HEK293T (cell line): Measurements from ENCODE around the gene PIEZO1.

Experiments
- CTCF ChIA-PET: fragments of 350-600 bp; formaldehyde crosslinking; extraction: SDS; loops from one replicate; lab custom pipeline; 2021; ENCODE audit warnings: antibody characterized with exemption, inconsistent platforms; lab: Yijun Ruan, JAX
- POLR2A ChIA-PET: fragments of 350-600 bp; formaldehyde crosslinking; extraction: SDS; loops from one replicate; lab custom pipeline; 2020; ENCODE audit warnings: antibody characterized with exemption, inconsistent platforms; lab: Yijun Ruan, JAX
- DNase-seq: peaks from one replicate; pipeline ENCODE4 v3.0.0; 2012; ENCODE audit warnings: mixed read lengths; ENCODE audit errors: extremely low spot score
- ARNT ChIP-seq: fragments of 450-650 bp; IDR thresholded peaks from 2 replicates; pipeline ENCODE4 v1.6.1; 2017; ENCODE audit warnings: mild to moderate bottlenecking
- BHLHE40 ChIP-seq: fragments of 450-650 bp; IDR thresholded peaks from 2 replicates; pipeline ENCODE4 v1.6.1; 2016; ENCODE audit warnings: mild to moderate bottlenecking, moderate library complexity, borderline replicate concordance
- CTBP1 ChIP-seq: fragments of 450-650 bp; IDR thresholded peaks from 2 replicates; pipeline ENCODE4 v1.6.1; 2016; ENCODE audit warnings: borderline replicate concordance
- ELF4 ChIP-seq: fragments of 450-650 bp; IDR thresholded peaks from 2 replicates; pipeline ENCODE4 v1.6.1; 2017; ENCODE audit warnings: antibody characterized with exemption
- FOXA1 ChIP-seq: fragments of 450-650 bp; IDR thresholded peaks from 2 replicates; pipeline ENCODE4 v1.6.1; 2016; ENCODE audit warnings: mild to moderate bottlenecking
- FOXK2 ChIP-seq: fragments of 450-650 bp; IDR thresholded peaks from 2 replicates; pipeline ENCODE4 v1.6.1; 2016; ENCODE audit warnings: mild to moderate bottlenecking
- FOXM1 ChIP-seq: fragments of 450-650 bp; IDR thresholded peaks from 2 replicates; pipeline ENCODE4 v1.6.1; 2017; ENCODE audit warnings: mild to moderate bottlenecking, borderline replicate concordance
- HDGF ChIP-seq: fragments of 450-650 bp; IDR thresholded peaks from 2 replicates; pipeline ENCODE4 v1.6.1; 2017; ENCODE audit warnings: antibody characterized with exemption, borderline replicate concordance
- L3MBTL2 ChIP-seq: fragments of 450-650 bp; conservative IDR thresholded peaks from 2 replicates; pipeline ENCODE4 v1.6.1; 2016; ENCODE audit warnings: mild to moderate bottlenecking
- LEF1 ChIP-seq: fragments of 450-650 bp; IDR thresholded peaks from 2 replicates; pipeline ENCODE4 v1.6.1; 2017; ENCODE audit warnings: mild to moderate bottlenecking, borderline replicate concordance
- NFRKB ChIP-seq: fragments of 450-650 bp; IDR thresholded peaks from 2 replicates; pipeline ENCODE4 v1.6.1; 2016; ENCODE audit warnings: mild to moderate bottlenecking, moderate library complexity
- SP1 ChIP-seq: fragments of 450-650 bp; IDR thresholded peaks from 2 replicates; pipeline ENCODE4 v1.6.1; 2017
- SUZ12 ChIP-seq: fragments of 450-650 bp; IDR thresholded peaks from 2 replicates; pipeline ENCODE4 v1.6.1; 2016; ENCODE audit warnings: mild to moderate bottlenecking
- TARDBP ChIP-seq: fragments of 450-650 bp; IDR thresholded peaks from 2 replicates; pipeline ENCODE4 v1.6.1; 2016
- ZNF384 ChIP-seq: fragments of 450-650 bp; IDR thresholded peaks from 2 replicates; pipeline ENCODE4 v1.6.1; 2016
- TF ChIP-seq, protein P1 (sequence below): fragments of 450-650 bp; IDR thresholded peaks from 2 replicates; pipeline ENCODE4 v1.6.1; 2016

The PIEZO1 gene

DNA sequence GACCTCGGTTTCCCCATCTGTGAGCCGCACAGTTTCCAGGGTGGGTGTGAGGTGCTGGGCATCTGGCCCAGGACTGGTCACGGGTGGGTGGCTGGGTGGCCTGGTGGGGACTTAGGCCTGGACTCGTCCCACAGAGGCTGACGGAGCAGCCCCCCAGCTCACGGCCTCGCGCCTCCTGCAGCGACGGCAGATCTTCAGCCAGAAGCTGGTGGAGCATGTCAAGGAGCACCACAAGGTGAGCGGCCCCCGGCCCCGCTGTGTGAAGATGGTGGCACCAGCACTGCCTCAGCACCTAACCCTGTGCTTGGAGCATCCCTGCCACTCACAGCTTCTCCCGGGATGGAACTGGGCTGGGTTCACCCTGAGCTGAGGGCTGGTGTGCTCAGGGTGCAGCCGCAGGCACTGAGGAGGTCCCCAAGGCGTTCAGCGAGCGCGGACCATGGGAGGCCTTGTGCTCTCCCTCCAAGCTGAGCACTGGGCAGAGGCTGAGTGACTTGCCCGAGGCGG, 20.9 kb upstream of the PIEZO1 start:
- ChIA-PET CTCF (no interaction called here), POLR2A (interaction anchor here (0.9 kb wide), 2 partner anchors 19 to 99 kb away, joined by 3 to 4 read pairs; no protein-coding TSS in a partner anchor)
- DNase-seq = no peak
- TF ChIP-seq FOXA1 (no peak), FOXK2 (no peak), NFRKB (no peak), ELF4 (no peak), HDGF (no peak), SUZ12 (no peak), FOXM1 (no peak), L3MBTL2 (no peak), LEF1 (no peak), TARDBP (no peak), SP1 (no peak), ZNF384 (no peak), CTBP1 (no peak)

DNA sequence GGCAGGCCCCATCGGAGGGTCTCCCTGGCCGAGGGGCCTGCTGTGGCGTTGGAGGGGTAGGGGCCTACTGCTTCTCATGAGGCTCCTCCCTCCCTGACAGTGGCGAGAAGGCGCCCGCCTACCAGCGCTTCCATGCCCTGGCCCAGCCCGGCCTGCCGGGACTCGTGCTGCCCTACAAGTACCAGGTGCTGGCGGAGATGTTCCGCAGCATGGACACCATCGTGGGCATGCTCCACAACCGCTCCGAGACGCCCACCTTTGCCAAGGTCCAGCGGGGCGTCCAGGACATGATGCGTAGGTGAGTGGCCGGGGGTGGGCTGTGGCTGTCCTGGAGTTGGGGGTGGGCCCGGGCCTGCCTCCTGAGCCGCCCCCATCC, 20.3 kb upstream of the PIEZO1 start:
- ChIA-PET CTCF (no interaction called here), POLR2A (interaction anchor here (1.1 to 1.2 kb wide), 2 partner anchors 18 to 36 kb away, joined by 3 to 5 read pairs; no protein-coding TSS in a partner anchor)
- DNase-seq = no peak
- TF ChIP-seq FOXA1 = no peak
- no peak for TF ChIP-seq TARDBP
- no peak for TF ChIP-seq L3MBTL2
- no peak for TF ChIP-seq BHLHE40
- no peak for TF ChIP-seq HDGF
- no peak for TF ChIP-seq NFRKB
- no peak for TF ChIP-seq FOXK2
- TF ChIP-seq SUZ12 = no peak
- TF ChIP-seq ZNF384 = no peak
- TF ChIP-seq, protein P1, sequence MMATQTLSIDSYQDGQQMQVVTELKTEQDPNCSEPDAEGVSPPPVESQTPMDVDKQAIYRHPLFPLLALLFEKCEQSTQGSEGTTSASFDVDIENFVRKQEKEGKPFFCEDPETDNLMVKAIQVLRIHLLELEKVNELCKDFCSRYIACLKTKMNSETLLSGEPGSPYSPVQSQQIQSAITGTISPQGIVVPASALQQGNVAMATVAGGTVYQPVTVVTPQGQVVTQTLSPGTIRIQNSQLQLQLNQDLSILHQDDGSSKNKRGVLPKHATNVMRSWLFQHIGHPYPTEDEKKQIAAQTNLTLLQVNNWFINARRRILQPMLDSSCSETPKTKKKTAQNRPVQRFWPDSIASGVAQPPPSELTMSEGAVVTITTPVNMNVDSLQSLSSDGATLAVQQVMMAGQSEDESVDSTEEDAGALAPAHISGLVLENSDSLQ = no peak
- TF ChIP-seq ELF4 = no peak
- no peak for TF ChIP-seq CTBP1
- TF ChIP-seq FOXM1 = no peak
- no peak for TF ChIP-seq ARNT
- no peak for TF ChIP-seq LEF1
- no peak for TF ChIP-seq SP1

DNA sequence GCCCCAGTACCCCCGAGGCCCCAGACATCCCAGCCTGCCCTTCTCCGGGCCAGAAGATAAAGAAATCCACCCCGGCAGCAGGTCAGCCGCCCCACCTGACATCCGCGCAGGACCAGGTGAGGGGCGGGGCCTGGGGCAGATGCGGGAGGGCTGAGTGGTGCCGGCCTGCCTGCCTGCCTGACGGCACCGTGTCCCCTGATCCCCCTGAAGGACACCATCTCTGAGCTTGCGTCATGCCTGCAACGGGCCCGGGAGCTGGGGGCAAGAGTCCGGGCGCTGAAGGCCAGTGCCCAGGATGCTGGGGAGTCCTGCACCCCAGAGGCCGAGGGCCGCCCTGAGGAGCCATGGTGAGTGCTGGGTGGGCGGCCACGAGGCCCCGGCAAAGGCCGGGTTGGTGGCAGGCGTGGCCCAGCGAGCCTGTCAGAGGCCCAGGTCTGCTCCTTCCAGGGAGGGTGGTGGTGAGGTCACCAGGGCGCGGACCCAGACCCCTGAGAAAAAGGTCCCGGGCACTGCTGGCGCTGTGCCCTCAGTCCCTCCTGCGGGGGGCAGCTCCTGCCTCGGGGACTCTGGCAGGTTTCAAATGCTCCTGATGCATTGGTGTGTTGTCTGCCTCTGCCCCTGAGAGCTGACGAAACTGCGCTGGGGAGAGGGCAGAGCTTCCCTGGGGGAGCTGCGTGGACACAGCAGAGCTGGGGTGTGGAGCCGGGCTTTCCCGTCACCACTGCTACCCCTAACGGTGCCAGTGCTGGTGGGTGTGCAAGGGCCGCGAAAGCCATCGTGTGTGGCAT, 19.7 kb upstream of the PIEZO1 start:
- TF ChIP-seq SUZ12 (no peak), L3MBTL2 (0 out of 2 replicates have a peak, but pooled peaks have one; percentile 9), HDGF (peak; percentile 41; the same call in 1 of the 2 replicates)
- CTCF ChIA-PET = no interaction called here
- POLR2A ChIA-PET = interaction anchor here (1.0 to 2.4 kb wide), 4 partner anchors 8 to 35 kb away, joined by 3 to 13 read pairs (median 4); partner anchors contain the start of gene APRT
- no peak for DNase-seq

DNA sequence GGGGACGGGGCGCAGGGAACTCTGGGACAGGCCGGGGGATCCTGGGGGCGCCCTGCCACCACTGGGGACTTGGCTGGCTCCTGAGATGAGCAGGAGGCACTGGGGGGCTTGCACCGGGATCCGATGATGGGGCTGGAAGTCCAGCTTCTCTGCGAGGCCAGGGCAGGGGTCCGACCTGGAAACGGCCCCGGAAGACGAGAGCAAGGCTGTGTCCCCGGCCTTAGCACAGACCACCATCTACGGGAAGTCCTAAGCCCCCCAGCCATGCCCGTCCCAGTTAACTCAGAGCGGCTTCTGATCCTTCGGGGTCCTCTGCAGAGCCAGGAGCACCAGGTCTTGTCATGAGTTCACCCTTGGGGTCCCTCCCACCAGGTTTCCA, 19.1 kb upstream of the PIEZO1 start:
- POLR2A ChIA-PET = interaction anchor here (1.0 to 2.4 kb wide), 3 partner anchors 8 to 23 kb away, joined by 4 to 13 read pairs (median 5); partner anchors contain the start of gene APRT
- no peak for TF ChIP-seq SP1
- no peak for TF ChIP-seq LEF1
- no peak for TF ChIP-seq SUZ12
- TF ChIP-seq ZNF384 = no peak
- no peak for DNase-seq
- CTCF ChIA-PET = no interaction called here

DNA sequence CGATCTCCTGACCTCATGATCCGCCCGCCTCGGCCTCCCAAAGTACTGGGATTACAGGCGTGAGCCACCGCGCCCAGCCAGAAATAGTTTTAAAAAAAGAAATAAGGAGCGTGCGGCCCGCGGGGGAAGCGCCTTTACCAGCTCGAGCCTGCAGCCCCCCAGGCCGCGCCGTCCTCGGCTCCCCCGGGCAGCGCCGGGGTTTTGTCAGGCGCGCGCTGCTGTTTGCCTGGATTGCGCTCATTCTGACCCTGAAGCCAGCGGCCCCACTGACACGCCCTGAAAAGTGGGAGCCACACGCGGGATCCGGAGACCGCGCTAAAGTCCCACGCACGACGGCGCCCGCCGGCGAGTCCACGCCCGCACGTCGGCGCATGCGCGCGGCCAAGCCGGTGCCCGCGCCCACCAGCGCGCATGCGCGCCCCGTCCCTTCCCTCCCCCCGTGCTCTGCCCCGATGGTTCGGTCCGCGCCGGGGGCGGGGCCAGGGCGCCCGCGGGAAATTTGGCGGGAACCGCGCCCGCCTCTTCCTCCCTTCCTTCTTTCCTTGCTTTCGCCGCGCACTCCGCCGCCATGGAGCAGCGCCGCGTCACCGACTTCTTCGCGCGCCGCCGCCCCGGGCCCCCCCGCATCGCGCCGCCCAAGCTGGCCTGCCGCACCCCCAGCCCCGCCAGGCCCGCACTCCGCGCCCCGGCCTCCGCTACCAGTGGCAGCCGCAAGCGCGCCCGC, 18.4 kb upstream of the PIEZO1 start, which contains the start of gene CDT1:
CDT1 (plus strand) TSS at position 526 of the 724 bp plus-strand sequence; CDS start at position 569, 43 bp downstream.
- DNase-seq = peak; percentile 96
- TF ChIP-seq LEF1 = no peak; the same call in 1 of the 2 replicates
- TF ChIP-seq, protein P1 = no peak
- 0 out of 2 replicates have a peak, but pooled peaks have one; percentile 9 for TF ChIP-seq L3MBTL2
- no peak for TF ChIP-seq ELF4
- TF ChIP-seq CTBP1 = no peak
- no peak for TF ChIP-seq FOXA1
- TF ChIP-seq HDGF = no peak
- TF ChIP-seq NFRKB = no peak
- no peak for TF ChIP-seq ZNF384
- no peak for TF ChIP-seq BHLHE40
- no peak for TF ChIP-seq SUZ12
- TF ChIP-seq FOXM1 = no peak
- TF ChIP-seq FOXK2 = no peak
- TF ChIP-seq TARDBP = peak; percentile 92
- no peak for TF ChIP-seq SP1
- TF ChIP-seq ARNT = 0 out of 2 replicates have a peak, but pooled peaks have one; percentile 10
- ChIA-PET POLR2A (interaction anchor here (1.0 to 2.4 kb wide), 7 partner anchors 9 to 128 kb away, joined by 3 to 13 read pairs (median 3); partner anchors contain the start of genes APRT and PIEZO1), CTCF (interaction anchor here (1.0 kb wide), 1 partner anchor 66 kb away, joined by 3 read pairs; no protein-coding TSS in a partner anchor)

DNA sequence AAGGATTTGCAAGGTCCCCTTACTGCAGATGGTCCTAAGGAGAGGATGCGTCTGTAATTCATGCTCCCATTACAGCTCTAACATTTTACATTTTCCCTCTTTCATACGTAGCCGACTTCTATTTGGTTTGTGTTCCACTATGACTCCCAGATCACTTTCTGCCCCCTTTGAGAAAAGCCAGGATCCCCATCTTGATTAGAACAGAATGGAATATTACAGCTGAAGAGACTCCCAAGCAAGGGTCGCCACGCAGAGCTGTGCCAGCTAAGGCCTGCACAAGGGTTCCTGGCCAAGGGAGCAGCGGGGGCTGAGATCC, 15.2 kb upstream of the PIEZO1 start:
- TF ChIP-seq L3MBTL2 (no peak), SUZ12 (no peak), CTBP1 (no peak), NFRKB (no peak), FOXM1 (no peak), SP1 (no peak), TARDBP (no peak), ZNF384 (no peak), ELF4 (no peak), HDGF (no peak), FOXA1 (no peak), ARNT (no peak), LEF1 (no peak), BHLHE40 (no peak), FOXK2 (no peak)
- TF ChIP-seq, protein P1 = no peak
- DNase-seq = no peak
- ChIA-PET CTCF (interaction anchor here (0.6 kb wide), 1 partner anchor 9 kb away, joined by 4 read pairs; no protein-coding TSS in a partner anchor), POLR2A (interaction anchor here (1.2 to 4.0 kb wide), 7 partner anchors 10 to 63 kb away, joined by 3 to 64 read pairs (median 7); partner anchors contain the start of genes APRT and PIEZO1)
